HepG2 (cell line): ENCODE data around the gene MPZL3. TPM values are rescaled to one million over a fixed set of nuclear protein-coding genes. Genes with fewer than 3 reads are reported as not detected.

Source experiments
- CBFB ChIP-seq: sonication (generic); formaldehyde crosslinking; IDR thresholded peaks from 2 replicates; pipeline ENCODE4 v1.4.0; 2020; ENCODE audit warnings: missing genetic modification reagents
- HMG20B ChIP-seq: conservative IDR thresholded peaks from 2 replicates; pipeline ENCODE4 v1.6.1; 2016; ENCODE audit warnings: missing genetic modification reagents, missing compliant biosample characterization
- KDM4B ChIP-seq: sonication (generic); formaldehyde crosslinking; IDR thresholded peaks from 2 replicates; pipeline ENCODE4 v1.4.0; 2020; ENCODE audit warnings: missing genetic modification reagents
- PHB2 ChIP-seq: fragments of 450-650 bp; IDR thresholded peaks from 2 replicates; pipeline ENCODE4 v1.6.1; 2018; ENCODE audit not compliant: partially characterized antibody
- PHF21A ChIP-seq: sonication (generic); formaldehyde crosslinking; IDR thresholded peaks from 2 replicates; pipeline ENCODE4 v1.5.0; 2020; ENCODE audit warnings: mild to moderate bottlenecking, missing genetic modification reagents
- SMAD1 ChIP-seq: sonication (generic); formaldehyde crosslinking; IDR thresholded peaks from 2 replicates; pipeline ENCODE4 v1.4.0; 2020; ENCODE audit warnings: missing genetic modification reagents, low read depth, mild to moderate bottlenecking, borderline replicate concordance
- STAG1 ChIP-seq: sonication (generic); formaldehyde crosslinking; IDR thresholded peaks from 2 replicates; pipeline ENCODE4 v1.4.0; 2020; ENCODE audit warnings: missing genetic modification reagents
- ZBTB20 ChIP-seq: sonication (generic); formaldehyde crosslinking; IDR thresholded peaks from 2 replicates; pipeline ENCODE4 v1.8.1; 2023; ENCODE audit warnings: missing genetic modification reagents, low read depth, mild to moderate bottlenecking, borderline replicate concordance
- ZNF138 ChIP-seq: sonication (generic); formaldehyde crosslinking; IDR thresholded peaks from 2 replicates; pipeline ENCODE4 v1.5.0; 2020; ENCODE audit warnings: mild to moderate bottlenecking, low read depth, missing genetic modification reagents
- ZNF441 ChIP-seq: sonication (generic); formaldehyde crosslinking; IDR thresholded peaks from 2 replicates; pipeline ENCODE4 v1.7.0; 2021; ENCODE audit warnings: missing genetic modification reagents, borderline replicate concordance
- ZNF605 ChIP-seq: sonication (generic); formaldehyde crosslinking; IDR thresholded peaks from 2 replicates; pipeline ENCODE4 v1.8.0; 2022; ENCODE audit warnings: mild to moderate bottlenecking, missing genetic modification reagents
- ZNF607 ChIP-seq: sonication (generic); formaldehyde crosslinking; IDR thresholded peaks from 2 replicates; pipeline ENCODE4 v1.5.1; 2020; ENCODE audit warnings: missing genetic modification reagents, mild to moderate bottlenecking, borderline replicate concordance
- ZSCAN9 ChIP-seq: IDR thresholded peaks from 2 replicates; pipeline ENCODE4 v1.6.1; 2016; ENCODE audit warnings: borderline replicate concordance
- polyA plus RNA-seq, 8 experiments: library from polyadenylated mRNA; depleted of rRNA in 3 of 8; stranded (reverse) in 7 of 8; unstranded in 1 of 8; fragments of >200 nt; fragmentation: Illumina TruSeq in 4 of 8; extraction: Trizol in 4 of 8; gene quantifications; 2 replicates each; pipeline versions ENCODE4 v1.2.1 to v1.2.3, GENCODE V29; 2011 to 2016; ENCODE audit warnings: low read depth in 4 of 8, missing spikeins in 1 of 8, mixed read lengths in 1 of 8; ENCODE audit not compliant: insufficient read depth in 1 of 8
- total RNA-seq, 5 experiments: library from RNA; depleted of rRNA; stranded (reverse); fragments of >200 nt; fragmentation: Illumina TruSeq; extraction: Trizol; gene quantifications; 2 replicates each; pipeline ENCODE4 v1.2.3, GENCODE V29; 2016; ENCODE audit warnings: low read depth in 1 of 5
- TF ChIP-seq, protein P1 (sequence below): sonication (generic); formaldehyde crosslinking; IDR thresholded peaks from 2 replicates; pipeline ENCODE4 v1.4.0; 2020; ENCODE audit warnings: mild to moderate bottlenecking, missing genetic modification reagents

Gene MPZL3
- total and polyA plus RNA-seq, 2 of the 13 experiments (the other 11 are each of a cell fraction or from before 2014, with no cell fraction given) = 5.3 to 9.3 TPM

GRCh38 chr11:118202599-118203422 lies 49.4 kb downstream of the MPZL3 start (continued):
- TF ChIP-seq, protein P1, sequence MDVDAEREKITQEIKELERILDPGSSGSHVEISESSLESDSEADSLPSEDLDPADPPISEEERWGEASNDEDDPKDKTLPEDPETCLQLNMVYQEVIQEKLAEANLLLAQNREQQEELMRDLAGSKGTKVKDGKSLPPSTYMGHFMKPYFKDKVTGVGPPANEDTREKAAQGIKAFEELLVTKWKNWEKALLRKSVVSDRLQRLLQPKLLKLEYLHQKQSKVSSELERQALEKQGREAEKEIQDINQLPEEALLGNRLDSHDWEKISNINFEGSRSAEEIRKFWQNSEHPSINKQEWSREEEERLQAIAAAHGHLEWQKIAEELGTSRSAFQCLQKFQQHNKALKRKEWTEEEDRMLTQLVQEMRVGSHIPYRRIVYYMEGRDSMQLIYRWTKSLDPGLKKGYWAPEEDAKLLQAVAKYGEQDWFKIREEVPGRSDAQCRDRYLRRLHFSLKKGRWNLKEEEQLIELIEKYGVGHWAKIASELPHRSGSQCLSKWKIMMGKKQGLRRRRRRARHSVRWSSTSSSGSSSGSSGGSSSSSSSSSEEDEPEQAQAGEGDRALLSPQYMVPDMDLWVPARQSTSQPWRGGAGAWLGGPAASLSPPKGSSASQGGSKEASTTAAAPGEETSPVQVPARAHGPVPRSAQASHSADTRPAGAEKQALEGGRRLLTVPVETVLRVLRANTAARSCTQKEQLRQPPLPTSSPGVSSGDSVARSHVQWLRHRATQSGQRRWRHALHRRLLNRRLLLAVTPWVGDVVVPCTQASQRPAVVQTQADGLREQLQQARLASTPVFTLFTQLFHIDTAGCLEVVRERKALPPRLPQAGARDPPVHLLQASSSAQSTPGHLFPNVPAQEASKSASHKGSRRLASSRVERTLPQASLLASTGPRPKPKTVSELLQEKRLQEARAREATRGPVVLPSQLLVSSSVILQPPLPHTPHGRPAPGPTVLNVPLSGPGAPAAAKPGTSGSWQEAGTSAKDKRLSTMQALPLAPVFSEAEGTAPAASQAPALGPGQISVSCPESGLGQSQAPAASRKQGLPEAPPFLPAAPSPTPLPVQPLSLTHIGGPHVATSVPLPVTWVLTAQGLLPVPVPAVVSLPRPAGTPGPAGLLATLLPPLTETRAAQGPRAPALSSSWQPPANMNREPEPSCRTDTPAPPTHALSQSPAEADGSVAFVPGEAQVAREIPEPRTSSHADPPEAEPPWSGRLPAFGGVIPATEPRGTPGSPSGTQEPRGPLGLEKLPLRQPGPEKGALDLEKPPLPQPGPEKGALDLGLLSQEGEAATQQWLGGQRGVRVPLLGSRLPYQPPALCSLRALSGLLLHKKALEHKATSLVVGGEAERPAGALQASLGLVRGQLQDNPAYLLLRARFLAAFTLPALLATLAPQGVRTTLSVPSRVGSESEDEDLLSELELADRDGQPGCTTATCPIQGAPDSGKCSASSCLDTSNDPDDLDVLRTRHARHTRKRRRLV (CRISPR knock-in tag) = peak; percentile 31; the same call in 1 of the 2 replicates
- TF ChIP-seq PHB2 = no peak
- peak; percentile 51; the same call in 1 of the 2 replicates for TF ChIP-seq CBFB (CRISPR knock-in tag)
- peak; percentile 60; the same call in 1 of the 2 replicates for TF ChIP-seq ZBTB20 (CRISPR knock-in tag)
- 0 out of 2 replicates have a peak, but pooled peaks have one; percentile 30 for TF ChIP-seq ZSCAN9 (CRISPR knock-in tag)
- peak; percentile 22; the same call in 1 of the 2 replicates for TF ChIP-seq STAG1 (CRISPR knock-in tag)
- no peak for TF ChIP-seq KDM4B (CRISPR knock-in tag)
- TF ChIP-seq HMG20B (CRISPR knock-in tag) = peak; percentile 71; the same call in 1 of the 2 replicates
- TF ChIP-seq PHF21A (CRISPR knock-in tag) = peak; percentile 92
- 0 out of 2 replicates have a peak, but pooled peaks have one; percentile 23 for TF ChIP-seq ZNF441
- 0 out of 2 replicates have a peak, but pooled peaks have one; percentile 46 for TF ChIP-seq ZNF138
- TF ChIP-seq SMAD1 = 0 out of 2 replicates have a peak, but pooled peaks have one; percentile 17
- no peak for TF ChIP-seq ZNF605
- peak; percentile 81; the same call in 1 of the 2 replicates for TF ChIP-seq ZNF607 (CRISPR knock-in tag)
- TF ChIP-seq, all 625 proteins: peak for 215
